GM12874 (cell line): ENCODE results near the gene SEZ6L.

Experiments used
- TF ChIP-seq, protein P1 (sequence below): IDR thresholded peaks from 2 replicates; pipeline ENCODE4 v1.5.1; 2011; ENCODE audit warnings: low read depth, mild to moderate bottlenecking, control low read depth, low read length, moderate library complexity; ENCODE audit not compliant: insufficient read depth

SEZ6L gene

DNA sequence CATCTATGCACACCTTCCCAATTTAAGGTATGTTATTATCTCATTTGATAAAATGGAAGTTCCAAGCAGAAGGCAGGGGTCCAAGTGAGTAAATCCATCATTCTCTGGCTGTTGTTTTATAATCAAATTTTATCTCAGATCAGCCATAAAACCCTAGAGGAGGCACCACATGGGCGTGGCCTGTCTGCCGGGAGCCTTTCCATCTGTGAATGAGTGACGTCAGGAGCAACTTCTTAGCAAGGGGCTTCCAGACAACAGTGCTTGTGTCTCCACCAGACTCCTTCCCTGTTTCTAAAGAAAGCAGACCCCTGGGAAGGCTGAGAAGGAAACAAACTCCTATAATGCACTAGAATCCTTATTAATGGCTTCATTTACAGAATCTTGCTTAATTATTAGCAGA is 13.5 kb downstream of the SEZ6L start:
- TF ChIP-seq, protein P1, sequence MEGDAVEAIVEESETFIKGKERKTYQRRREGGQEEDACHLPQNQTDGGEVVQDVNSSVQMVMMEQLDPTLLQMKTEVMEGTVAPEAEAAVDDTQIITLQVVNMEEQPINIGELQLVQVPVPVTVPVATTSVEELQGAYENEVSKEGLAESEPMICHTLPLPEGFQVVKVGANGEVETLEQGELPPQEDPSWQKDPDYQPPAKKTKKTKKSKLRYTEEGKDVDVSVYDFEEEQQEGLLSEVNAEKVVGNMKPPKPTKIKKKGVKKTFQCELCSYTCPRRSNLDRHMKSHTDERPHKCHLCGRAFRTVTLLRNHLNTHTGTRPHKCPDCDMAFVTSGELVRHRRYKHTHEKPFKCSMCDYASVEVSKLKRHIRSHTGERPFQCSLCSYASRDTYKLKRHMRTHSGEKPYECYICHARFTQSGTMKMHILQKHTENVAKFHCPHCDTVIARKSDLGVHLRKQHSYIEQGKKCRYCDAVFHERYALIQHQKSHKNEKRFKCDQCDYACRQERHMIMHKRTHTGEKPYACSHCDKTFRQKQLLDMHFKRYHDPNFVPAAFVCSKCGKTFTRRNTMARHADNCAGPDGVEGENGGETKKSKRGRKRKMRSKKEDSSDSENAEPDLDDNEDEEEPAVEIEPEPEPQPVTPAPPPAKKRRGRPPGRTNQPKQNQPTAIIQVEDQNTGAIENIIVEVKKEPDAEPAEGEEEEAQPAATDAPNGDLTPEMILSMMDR, result no peak

DNA sequence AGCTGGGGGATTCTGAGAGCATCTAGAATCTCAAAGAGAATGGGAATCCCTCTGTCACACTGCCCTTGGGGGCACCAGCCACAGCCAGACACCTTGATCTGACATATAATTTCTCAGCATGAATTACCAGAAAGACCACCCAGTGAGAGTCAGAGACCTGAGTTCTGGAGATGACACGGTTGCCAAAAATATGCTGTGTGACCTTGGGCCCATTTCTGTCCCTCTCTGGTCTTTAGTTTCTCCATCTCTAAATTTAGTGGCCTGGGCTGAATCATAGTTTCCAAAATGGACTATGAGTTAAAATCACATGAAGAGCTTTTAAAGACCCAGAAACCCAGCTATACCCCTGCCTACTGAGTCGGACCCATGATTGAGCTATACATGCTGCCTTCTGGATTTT is 15.9 kb downstream of the SEZ6L start:
- TF ChIP-seq, protein P1, result no peak

DNA sequence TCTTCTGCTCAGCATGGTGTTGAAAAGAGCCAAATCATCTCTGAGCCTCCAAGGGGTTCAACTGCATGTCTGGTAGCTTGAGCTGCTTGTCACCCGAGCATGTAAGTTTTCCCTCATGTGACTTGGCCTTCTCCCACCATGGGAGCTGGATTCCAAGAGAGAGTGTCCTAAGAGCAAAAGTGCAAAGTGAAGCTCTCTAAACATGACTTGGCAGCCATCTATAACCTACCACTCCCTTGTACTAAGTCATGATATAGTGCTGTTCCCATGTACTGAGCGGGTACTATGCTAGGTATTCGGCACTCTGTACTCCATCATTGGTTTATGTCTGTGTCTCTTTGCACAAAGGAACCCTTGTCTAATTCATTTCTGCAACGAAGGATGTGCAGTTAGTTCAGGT is 19.1 kb downstream of the SEZ6L start:
- TF ChIP-seq, protein P1, result no peak

DNA sequence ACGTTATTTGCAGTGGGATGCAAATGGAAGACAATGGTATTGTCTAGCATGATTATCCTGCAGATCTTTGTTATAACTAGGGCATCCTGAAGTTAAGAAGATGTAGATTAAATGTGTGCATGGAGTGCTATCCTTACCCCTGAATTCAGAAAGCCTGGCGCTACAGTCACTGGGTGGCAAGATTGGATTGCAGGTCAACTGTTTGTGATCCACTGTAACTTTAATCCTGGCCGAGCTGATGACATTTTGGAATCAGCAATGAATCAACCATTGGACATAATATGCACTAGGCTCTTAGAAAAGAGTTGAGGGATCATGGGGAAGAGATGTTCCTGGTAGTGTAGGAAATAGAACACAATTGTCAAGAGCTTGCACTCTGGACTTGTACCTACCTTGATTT is 25.1 kb downstream of the SEZ6L start:
- TF ChIP-seq, protein P1, result no peak

DNA sequence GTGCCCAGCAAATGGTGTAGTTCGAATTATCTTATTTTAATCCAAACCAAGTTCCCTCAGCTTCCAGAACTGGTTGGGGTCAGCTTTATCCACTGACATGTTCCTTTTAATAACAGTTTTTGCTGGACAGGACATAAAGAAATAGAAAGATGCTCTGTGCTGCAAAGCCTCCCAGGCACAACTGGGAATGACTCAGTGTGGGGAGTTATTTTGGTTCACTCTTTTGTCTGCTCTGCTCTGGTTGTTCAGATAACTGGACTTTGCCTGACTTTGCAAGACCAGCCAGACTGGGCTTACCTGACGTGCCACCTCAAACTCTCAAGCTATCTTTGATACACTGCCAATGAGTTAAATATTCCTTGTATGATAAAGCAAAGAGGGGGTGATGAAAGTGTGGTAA is 25.6 kb downstream of the SEZ6L start:
- TF ChIP-seq, protein P1, result no peak

DNA sequence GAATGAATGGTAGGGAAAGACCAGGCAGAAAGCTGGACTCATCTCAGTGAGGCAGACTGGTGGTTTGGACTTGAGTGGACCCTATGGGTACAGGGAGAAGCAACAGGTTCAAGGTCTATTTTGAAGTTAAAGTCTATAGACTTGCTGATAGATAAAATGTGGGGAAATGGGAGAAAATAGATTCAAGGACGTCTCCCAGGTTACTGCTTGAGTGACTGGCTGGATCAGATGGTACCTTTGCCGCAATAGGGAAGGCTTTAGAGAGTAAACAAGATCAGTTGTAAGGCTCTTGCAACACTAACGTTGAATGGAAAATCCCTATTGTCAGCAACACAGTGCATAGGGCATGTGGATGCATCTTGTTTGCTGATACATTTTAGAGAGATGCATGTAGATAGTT is 27.4 kb downstream of the SEZ6L start:
- TF ChIP-seq, protein P1, result no peak

DNA sequence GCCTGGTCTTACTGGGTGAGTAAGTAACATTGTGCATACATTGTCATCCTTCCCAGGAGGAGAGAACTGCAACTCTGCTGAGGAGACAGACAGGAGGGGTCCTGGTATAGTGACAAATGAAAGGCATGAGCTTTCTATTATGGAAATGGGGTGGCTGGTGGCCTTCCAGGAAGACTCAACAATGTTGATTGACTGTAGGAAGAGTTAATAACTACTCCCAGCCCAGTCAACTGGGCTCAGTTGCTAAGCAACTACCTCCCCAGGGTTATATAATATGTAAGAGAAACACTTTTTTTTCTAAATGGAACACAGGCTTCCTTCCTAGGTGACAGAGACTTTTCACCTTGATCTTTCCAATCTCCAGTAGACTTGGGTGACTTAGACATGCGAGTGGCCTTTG is 28.2 kb downstream of the SEZ6L start:
- TF ChIP-seq, protein P1, result no peak

DNA sequence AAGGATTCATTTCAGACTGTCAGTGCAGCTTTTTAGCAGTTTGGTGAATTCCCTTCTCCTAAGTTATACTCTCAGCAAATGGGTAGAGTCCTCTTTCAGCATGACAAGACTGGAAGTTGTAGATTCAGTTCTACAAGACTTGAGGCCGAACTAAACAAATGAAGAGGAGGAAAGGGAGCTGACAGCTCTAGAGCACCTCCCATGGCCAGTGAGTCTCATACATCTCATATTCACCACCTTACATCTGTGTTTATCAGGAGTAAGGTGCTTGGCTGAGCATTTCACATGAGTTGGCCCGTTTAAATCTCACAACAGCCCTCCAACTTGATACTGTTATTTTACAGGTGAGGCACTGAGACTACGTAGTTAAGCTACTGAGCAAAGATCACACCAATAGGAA is 30.4 kb downstream of the SEZ6L start:
- TF ChIP-seq, protein P1, result no peak
